GM12878 (cell line): ENCODE data around the gene TSHZ1. TPM values are rescaled to one million over a fixed set of nuclear protein-coding genes. Genes with fewer than 3 reads are reported as not detected.
"Not testable (repeated sequence)": the region's sequence is repeated elsewhere in the genome, so short reads cannot be mapped to it uniquely, and the experiment has no call there.

Source experiments
- ATAC-seq: fragments of 200-7000 bp; cut with Tn5 transposase; 3 replicates; pipeline ENCODE4 v1.9.1; 2020; ENCODE audit warnings: mild to moderate bottlenecking, moderate library complexity
- BruUV-seq: library from RNA; stranded (reverse); fragments of 400-500 nt; replicated peaks from 2 replicates; lab custom pipeline; 2021; lab: Mats Ljungman, UMichigan
- CTCF ChIA-PET: fragments of 300-600 bp; sonication (Branson Sonifier 250); formaldehyde crosslinking; extraction: SDS; loops from one replicate; lab custom pipeline; 2021; ENCODE audit warnings: inconsistent platforms; lab: Yijun Ruan, JAX
- POLR2A ChIA-PET: fragments of 350-600 bp; formaldehyde crosslinking; extraction: SDS; loops from one replicate; lab custom pipeline; 2021; ENCODE audit warnings: inconsistent platforms; lab: Charles Lee
- RAD21 ChIA-PET: fragments of 300-600 bp; sonication (Branson Sonifier 250); formaldehyde crosslinking; loops from one replicate; lab custom pipeline; 2023; ENCODE audit warnings: antibody characterized with exemption; ENCODE audit not compliant: unreplicated experiment; lab: Charles Lee
- SMC1A ChIA-PET: fragments of 300-600 bp; sonication (Branson Sonifier 250); formaldehyde crosslinking; loops from one replicate; lab custom pipeline; 2023; ENCODE audit not compliant: unreplicated experiment, uncharacterized antibody; lab: Charles Lee
- DNase-seq: peaks from one replicate; pipeline ENCODE4 v3.0.0-alpha.2; 2011; ENCODE audit warnings: low read depth, low spot score
- FAIRE-seq: peaks from 3 replicates; lab custom pipeline; 2011; peaks lifted over from hg19 to GRCh38; lab: Jason Lieb, UNC
- H2AFZ ChIP-seq: 2 replicates; pipeline ENCODE4 v1.6.0; 2011; ENCODE audit warnings: low read depth, low read length, control low read depth; ENCODE audit not compliant: control insufficient read depth
- H3K27ac ChIP-seq: 2 replicates; pipeline ENCODE4 v1.5.1; 2011; ENCODE audit warnings: control low read depth; ENCODE audit not compliant: control insufficient read depth, insufficient read depth
- H3K27me3 ChIP-seq, 2 experiments: replicated peaks in 1 of 2; 2 replicates each; pipeline versions ENCODE4 v1.6.0 to v1.6.1; 2011; ENCODE audit warnings: low read length in 1 of 2; ENCODE audit not compliant: control insufficient read depth in 2 of 2, insufficient read depth in 2 of 2
- H3K36me3 ChIP-seq, 2 experiments: 2 replicates each; pipeline ENCODE4 v1.5.1; 2011; ENCODE audit warnings: low read length in 1 of 2; ENCODE audit not compliant: control insufficient read depth in 2 of 2, insufficient read depth in 2 of 2
- H3K4me1 ChIP-seq: 2 replicates; pipeline ENCODE4 v1.6.1; 2011; ENCODE audit warnings: mild to moderate bottlenecking, low read length, moderate library complexity, mixed read lengths; ENCODE audit not compliant: control insufficient read depth, insufficient read depth
- H3K4me2 ChIP-seq: 2 replicates; pipeline ENCODE4 v1.6.0; 2011; ENCODE audit warnings: control low read depth; ENCODE audit not compliant: control insufficient read depth, insufficient read depth
- H3K4me3 ChIP-seq: fragments of 200-600 bp; sonication (generic); 2 replicates; pipeline ENCODE4 v1.5.1; 2016
- H3K79me2 ChIP-seq: 2 replicates; pipeline ENCODE4 v1.6.0; 2011; ENCODE audit warnings: low read length; ENCODE audit not compliant: control insufficient read depth, insufficient read depth
- H3K9ac ChIP-seq: 2 replicates; pipeline ENCODE4 v1.8.0; 2011; ENCODE audit warnings: low read length, control low read depth, mixed read lengths; ENCODE audit not compliant: control insufficient read depth, insufficient read depth
- H3K9me3 ChIP-seq: replicated peaks from 3 replicates; pipeline ENCODE4 v1.5.1; 2011; ENCODE audit warnings: mild to moderate bottlenecking, low read length; ENCODE audit not compliant: control insufficient read depth, insufficient read depth
- H4K20me1 ChIP-seq: 2 replicates; pipeline ENCODE4 v1.6.0; 2011; ENCODE audit not compliant: control insufficient read depth, insufficient read depth
- RAD51 ChIP-seq: fragments of 450-650 bp; IDR thresholded peaks from 2 replicates; pipeline ENCODE4 v1.6.1; 2016; ENCODE audit warnings: moderate library complexity, mild to moderate bottlenecking, inconsistent platforms
- WGBS: methylation state at CpG from one replicate; pipeline ENCODE4 v1.1.6; 2016; ENCODE audit warnings: low lambda C conversion rate; ENCODE audit not compliant: insufficient replicate concordance, insufficient coverage; ENCODE audit errors: missing lambda C conversion rate; 5-methylcytosine and 5-hydroxymethylcytosine counted together
- in situ Hi-C: fragments of 300-500 bp; cut with MboI; formaldehyde crosslinking; loops from 9 replicates; pipeline ENCODE4 v1.14.3; 2018; ENCODE audit warnings: mixed read lengths
- intact Hi-C: fragments of 100-400 bp; cut with micrococcal nuclease; formaldehyde crosslinking; loops from one replicate; pipeline ENCODE4 v1.14.2; 2022; ENCODE audit not compliant: unreplicated experiment
- polyA plus RNA-seq, 11 experiments: library from polyadenylated mRNA; depleted of rRNA in 4 of 11; unstranded in 6 of 11; stranded (reverse) in 5 of 11; fragments of >200 nt; fragmentation: Nextera tagmentation in 4 of 11; fragmentation: Illumina TruSeq in 1 of 11; extraction: Ambion mirVana in 4 of 11; extraction: Trizol in 1 of 11; gene quantifications; 1 replicate in 1 of 11; 2 replicates in 10 of 11; pipeline versions ENCODE4 v1.2.1 to v1.2.3, GENCODE V29; 2011 to 2016; ENCODE audit warnings: inconsistent platforms in 2 of 11, missing spikeins in 2 of 11, low read depth in 1 of 11
- total RNA-seq, 4 experiments: library from RNA; depleted of rRNA in 3 of 4; stranded (reverse); fragments of >200 nt in 3 of 4; fragmentation: Illumina TruSeq in 1 of 4; extraction: Trizol in 1 of 4; gene quantifications; 2 replicates each; pipeline versions ENCODE4 v1.2.1 to v1.2.3, GENCODE V29; 2013 to 2021
- TF ChIP-seq, protein P1 (sequence below): IDR thresholded peaks from 2 replicates; pipeline ENCODE4 v1.6.1; 2012; ENCODE audit warnings: improper control_type of control experiment, low read depth, low read length; ENCODE audit not compliant: insufficient replicate concordance
- TF ChIP-seq, protein P2 (sequence below): IDR thresholded peaks from 2 replicates; pipeline ENCODE4 v1.6.1; 2012; ENCODE audit warnings: low read depth, low read length, improper control_type of control experiment

The TSHZ1 gene
- total and polyA plus RNA-seq, 10 of the 15 experiments (the other 5 are each of a cell fraction or from before 2014, with no cell fraction given) = 2.2 to 15.2 (median 5.1) TPM

DNA sequence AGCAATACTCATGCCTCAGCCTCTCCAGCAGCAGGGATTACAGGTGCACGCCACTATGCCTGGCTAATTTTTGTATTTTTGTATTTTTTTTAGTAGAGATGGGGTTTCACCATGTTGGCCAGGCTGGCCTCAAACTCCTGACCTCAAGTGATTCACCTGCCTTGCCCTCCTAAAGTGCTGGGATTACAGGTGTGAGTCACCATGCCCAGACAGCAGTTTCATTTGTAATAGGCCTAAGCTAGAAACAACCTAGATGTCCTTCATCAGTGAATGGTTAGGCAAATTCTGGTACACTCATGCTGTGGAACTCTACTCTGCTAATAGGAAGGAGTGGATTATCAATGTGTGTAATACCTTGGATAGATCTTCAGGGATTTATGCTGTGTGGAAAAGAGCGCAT is 119.2 kb downstream of the TSHZ1 start:
- WGBS = 50% methylated on average over 2 of the region's 2 CpGs
- H2AFZ ChIP-seq, RAD21 ChIA-PET, in situ Hi-C loops, SMC1A ChIA-PET, H3K27me3 ChIP-seq, ATAC-seq, H3K9me3 ChIP-seq, H3K36me3 ChIP-seq, FAIRE-seq, BruUV-seq, intact Hi-C loops, H3K4me1 ChIP-seq, H3K4me2 ChIP-seq, CTCF ChIA-PET, H3K79me2 ChIP-seq, H3K9ac ChIP-seq, H4K20me1 ChIP-seq, H3K4me3 ChIP-seq, DNase-seq, POLR2A ChIA-PET, H3K27ac ChIP-seq: not testable (repeated sequence)

DNA sequence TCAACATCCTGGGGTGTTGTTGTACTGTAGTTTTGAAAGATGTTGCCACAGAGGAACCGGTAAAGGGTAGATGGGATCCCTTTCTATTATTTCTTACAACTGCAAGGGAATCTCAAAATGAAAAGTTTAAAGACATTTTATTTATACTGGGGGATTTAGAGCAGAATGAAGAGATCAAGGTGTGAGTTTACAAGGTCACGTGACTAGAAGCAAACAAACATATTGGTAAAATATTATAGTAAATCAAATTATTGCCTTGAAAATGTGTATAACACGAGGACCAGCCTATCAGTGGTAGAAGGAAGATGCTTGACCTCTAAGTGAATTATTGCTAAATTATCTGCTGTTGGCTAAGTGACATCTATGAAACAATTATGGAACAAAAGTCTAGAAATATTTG is 119.7 kb downstream of the TSHZ1 start:
- intact Hi-C loops = no loop called here
- WGBS = 39% methylated on average over 3 of the region's 3 CpGs
- no peak overlapping the region for H3K4me3 ChIP-seq
- SMC1A ChIA-PET = no interaction called here
- no peaks in the 10 kb centered on the region for H3K27me3 ChIP-seq
- H3K9me3 ChIP-seq = no peaks in the 10 kb centered on the region; the same call in none of the 3 replicates
- H4K20me1 ChIP-seq = no peaks in the 10 kb centered on the region
- RAD21 ChIA-PET = no interaction called here
- CTCF ChIA-PET = no interaction called here
- no peak for DNase-seq
- no peak for ATAC-seq
- in situ Hi-C loops = no loop called here
- POLR2A ChIA-PET = no interaction called here
- no peak overlapping the region for H2AFZ ChIP-seq
- H3K4me1 ChIP-seq = no peaks in the 10 kb centered on the region
- no TSS peak for BruUV-seq
- no peak for FAIRE-seq
- no peaks in the 10 kb centered on the region for H3K36me3 ChIP-seq
- H3K27ac ChIP-seq = no peak overlapping the region
- no peak overlapping the region for H3K4me2 ChIP-seq
- TF ChIP-seq, protein P1, sequence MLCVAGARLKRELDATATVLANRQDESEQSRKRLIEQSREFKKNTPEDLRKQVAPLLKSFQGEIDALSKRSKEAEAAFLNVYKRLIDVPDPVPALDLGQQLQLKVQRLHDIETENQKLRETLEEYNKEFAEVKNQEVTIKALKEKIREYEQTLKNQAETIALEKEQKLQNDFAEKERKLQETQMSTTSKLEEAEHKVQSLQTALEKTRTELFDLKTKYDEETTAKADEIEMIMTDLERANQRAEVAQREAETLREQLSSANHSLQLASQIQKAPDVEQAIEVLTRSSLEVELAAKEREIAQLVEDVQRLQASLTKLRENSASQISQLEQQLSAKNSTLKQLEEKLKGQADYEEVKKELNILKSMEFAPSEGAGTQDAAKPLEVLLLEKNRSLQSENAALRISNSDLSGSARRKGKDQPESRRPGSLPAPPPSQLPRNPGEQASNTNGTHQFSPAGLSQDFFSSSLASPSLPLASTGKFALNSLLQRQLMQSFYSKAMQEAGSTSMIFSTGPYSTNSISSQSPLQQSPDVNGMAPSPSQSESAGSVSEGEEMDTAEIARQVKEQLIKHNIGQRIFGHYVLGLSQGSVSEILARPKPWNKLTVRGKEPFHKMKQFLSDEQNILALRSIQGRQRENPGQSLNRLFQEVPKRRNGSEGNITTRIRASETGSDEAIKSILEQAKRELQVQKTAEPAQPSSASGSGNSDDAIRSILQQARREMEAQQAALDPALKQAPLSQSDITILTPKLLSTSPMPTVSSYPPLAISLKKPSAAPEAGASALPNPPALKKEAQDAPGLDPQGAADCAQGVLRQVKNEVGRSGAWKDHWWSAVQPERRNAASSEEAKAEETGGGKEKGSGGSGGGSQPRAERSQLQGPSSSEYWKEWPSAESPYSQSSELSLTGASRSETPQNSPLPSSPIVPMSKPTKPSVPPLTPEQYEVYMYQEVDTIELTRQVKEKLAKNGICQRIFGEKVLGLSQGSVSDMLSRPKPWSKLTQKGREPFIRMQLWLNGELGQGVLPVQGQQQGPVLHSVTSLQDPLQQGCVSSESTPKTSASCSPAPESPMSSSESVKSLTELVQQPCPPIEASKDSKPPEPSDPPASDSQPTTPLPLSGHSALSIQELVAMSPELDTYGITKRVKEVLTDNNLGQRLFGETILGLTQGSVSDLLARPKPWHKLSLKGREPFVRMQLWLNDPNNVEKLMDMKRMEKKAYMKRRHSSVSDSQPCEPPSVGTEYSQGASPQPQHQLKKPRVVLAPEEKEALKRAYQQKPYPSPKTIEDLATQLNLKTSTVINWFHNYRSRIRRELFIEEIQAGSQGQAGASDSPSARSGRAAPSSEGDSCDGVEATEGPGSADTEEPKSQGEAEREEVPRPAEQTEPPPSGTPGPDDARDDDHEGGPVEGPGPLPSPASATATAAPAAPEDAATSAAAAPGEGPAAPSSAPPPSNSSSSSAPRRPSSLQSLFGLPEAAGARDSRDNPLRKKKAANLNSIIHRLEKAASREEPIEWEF = no peak
- TF ChIP-seq, protein P2, sequence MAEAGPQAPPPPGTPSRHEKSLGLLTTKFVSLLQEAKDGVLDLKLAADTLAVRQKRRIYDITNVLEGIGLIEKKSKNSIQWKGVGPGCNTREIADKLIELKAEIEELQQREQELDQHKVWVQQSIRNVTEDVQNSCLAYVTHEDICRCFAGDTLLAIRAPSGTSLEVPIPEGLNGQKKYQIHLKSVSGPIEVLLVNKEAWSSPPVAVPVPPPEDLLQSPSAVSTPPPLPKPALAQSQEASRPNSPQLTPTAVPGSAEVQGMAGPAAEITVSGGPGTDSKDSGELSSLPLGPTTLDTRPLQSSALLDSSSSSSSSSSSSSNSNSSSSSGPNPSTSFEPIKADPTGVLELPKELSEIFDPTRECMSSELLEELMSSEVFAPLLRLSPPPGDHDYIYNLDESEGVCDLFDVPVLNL = no peak
- TF ChIP-seq RAD51 = peak; percentile 68
- no peak overlapping the region for H3K9ac ChIP-seq
- H3K79me2 ChIP-seq = no peaks in the 10 kb centered on the region
